ENCODE results near the gene NAA20.

The NAA20 gene

GRCh38 chr20:20065361-20065760 lies 48.2 kb downstream of the NAA20 start:
- TF ChIP-seq CTCF (conservative IDR thresholded peaks at IDR 0.05; ENCODE audit: low read depth, low read length) = no peak
- DNase-seq (ENCODE audit: low read depth) = no peak
- H3K4me3 ChIP-seq (ENCODE audit: low read depth, low read length) = no peak overlapping the region

- no peak for TF ChIP-seq CTCF (conservative IDR thresholded peaks at IDR 0.05; ENCODE audit: low read depth, low read length)
- no peak for DNase-seq (ENCODE audit: low read depth)
- no peak overlapping the region for H3K4me3 ChIP-seq (ENCODE audit: low read depth, low read length)
These were observed 53.9 kb downstream of the NAA20 start for GRCh38 chr20:20070871-20071726.

GRCh38 chr20:20073801-20074371 lies 56.7 kb downstream of the NAA20 start:
- no peak for TF ChIP-seq CTCF (conservative IDR thresholded peaks at IDR 0.05; ENCODE audit: low read depth, low read length)
- H3K4me3 ChIP-seq (ENCODE audit: low read depth, low read length) = no peak overlapping the region
- DNase-seq (ENCODE audit: low read depth) = no peak

GRCh38 chr20:20075032-20075431 lies 57.9 kb downstream of the NAA20 start:
- no peak for TF ChIP-seq CTCF (conservative IDR thresholded peaks at IDR 0.05; ENCODE audit: low read depth, low read length)
- H3K4me3 ChIP-seq (ENCODE audit: low read depth, low read length) = no peak overlapping the region
- DNase-seq (ENCODE audit: low read depth) = no peak

GRCh38 chr20:20076297-20077065 lies 59.3 kb downstream of the NAA20 start:
- TF ChIP-seq CTCF (conservative IDR thresholded peaks at IDR 0.05; ENCODE audit: low read depth, low read length) = no peak
- H3K4me3 ChIP-seq (ENCODE audit: low read depth, low read length) = no peak overlapping the region
- peak; percentile 89 for DNase-seq (ENCODE audit: low read depth)

- DNase-seq (ENCODE audit: low read depth) = no peak
- TF ChIP-seq CTCF (conservative IDR thresholded peaks at IDR 0.05; ENCODE audit: low read depth, low read length) = no peak
These were observed 60.9 kb downstream of the NAA20 start for GRCh38 chr20:20078041-20078440.

More at GRCh38 chr20:20078041-20078440, 60.9 kb downstream of the NAA20 start:
- H3K4me3 ChIP-seq (ENCODE audit: low read depth, low read length) = no peak overlapping the region
